Stimulated activated CD8-positive, alpha-beta memory T cell treated with anti-CD3 and anti-CD28 coated beads, Interleukin-12 subunit alpha, Interleukin-12 subunit beta, amount 100 ng/mL, for 24 hours (primary cell): ENCODE measurements around the gene MVK.

Experiments used
- DNase-seq: peaks from one replicate; pipeline ENCODE4 v3.0.0-alpha.2; 2020; ENCODE audit errors: extremely low read depth

MVK gene

GRCh38 chr12:109566424-109566823 lies 7.2 kb upstream of the MVK start:
- DNase-seq: no peak

- no peak for DNase-seq
These were observed 6.3 kb upstream of the MVK start for GRCh38 chr12:109567296-109567695.

- no peak for DNase-seq
These were observed 5.6 kb upstream of the MVK start for GRCh38 chr12:109567967-109568366.

GRCh38 chr12:109568486-109568885 lies 5.1 kb upstream of the MVK start:
- no peak for DNase-seq

- DNase-seq: no peak
These were observed 1.7 kb upstream of the MVK start for GRCh38 chr12:109571773-109572505.

GRCh38 chr12:109572506-109572845 lies 1.1 kb upstream of the MVK start:
- no peak for DNase-seq

- DNase-seq: no peak
These were observed 285 bp downstream of the MVK start for GRCh38 chr12:109573914-109574244.

- DNase-seq: no peak
These were observed 2.1 kb downstream of the MVK start for GRCh38 chr12:109575683-109576082.

GRCh38 chr12:109577311-109577710 lies 3.7 kb downstream of the MVK start:
- no peak for DNase-seq

- DNase-seq: no peak
These were observed 4.8 kb downstream of the MVK start for GRCh38 chr12:109578330-109578927.

GRCh38 chr12:109579639-109580038 lies 6.0 kb downstream of the MVK start:
- DNase-seq: no peak

- DNase-seq: no peak
These were observed 6.7 kb downstream of the MVK start for GRCh38 chr12:109580272-109580671.

GRCh38 chr12:109580684-109581333 lies 7.2 kb downstream of the MVK start:
- DNase-seq: no peak

- no peak for DNase-seq
These were observed 7.7 kb downstream of the MVK start for GRCh38 chr12:109581334-109581691.

- no peak for DNase-seq
These were observed 8.3 kb downstream of the MVK start for GRCh38 chr12:109581856-109582255.

GRCh38 chr12:109582636-109583035 lies 9.0 kb downstream of the MVK start:
- no peak for DNase-seq

- DNase-seq: no peak
These were observed 10.1 kb downstream of the MVK start for GRCh38 chr12:109583733-109584132.

GRCh38 chr12:109586385-109587296 lies 13.0 kb downstream of the MVK start:
- DNase-seq: no peak

- no peak for DNase-seq
These were observed 14.3 kb downstream of the MVK start for GRCh38 chr12:109587921-109588320.

- DNase-seq: no peak
These were observed 15.1 kb downstream of the MVK start for GRCh38 chr12:109588461-109589239.

GRCh38 chr12:109589240-109589590 lies 15.6 kb downstream of the MVK start:
- no peak for DNase-seq
